ENCODE results near the gene ZNF425.

ZNF425 gene

DNA sequence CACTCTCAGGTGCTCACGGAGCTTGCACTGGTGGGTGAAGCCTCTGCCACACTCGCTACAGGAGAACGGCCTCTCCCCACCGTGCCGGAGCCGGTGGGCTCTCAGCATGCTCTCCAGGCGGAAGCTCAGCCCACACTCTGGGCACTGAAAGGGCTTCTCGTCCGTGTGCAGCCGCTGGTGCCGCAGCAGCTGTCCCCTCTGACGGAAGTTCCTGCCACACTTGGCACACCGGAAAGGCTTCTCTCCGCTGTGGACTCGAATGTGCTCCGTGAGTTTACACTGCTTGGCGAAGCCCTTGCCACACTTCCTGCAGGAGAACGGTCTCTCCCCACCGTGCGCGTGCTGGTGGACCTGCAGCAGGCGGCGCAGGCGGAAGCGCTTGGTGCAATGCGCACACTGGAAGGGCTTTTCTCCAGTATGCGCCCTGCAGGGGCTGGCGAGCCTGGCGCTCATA, 54.9 kb downstream of the ZNF425 start:
- H3K4me3 ChIP-seq (ENCODE audit: low read depth, low read length, poor library complexity, severe bottlenecking): no peak overlapping the region
- H3K4me2 ChIP-seq (ENCODE audit: low read length): no peak overlapping the region
- H3K9me3 ChIP-seq (ENCODE audit: low read length): no peaks in the 10 kb centered on the region
- no peaks in the 10 kb centered on the region for H3K79me2 ChIP-seq (ENCODE audit: insufficient read depth, low read length)
- peaks cover 44% of the 10 kb centered on the region for H3K36me3 ChIP-seq (ENCODE audit: insufficient read depth, low read length)
- H3K27me3 ChIP-seq (ENCODE audit: insufficient read depth, low read length): no peaks in the 10 kb centered on the region
- no peaks in the 10 kb centered on the region for H3F3A ChIP-seq (ENCODE audit: insufficient read depth, low read length)
- TF ChIP-seq, protein P1, sequence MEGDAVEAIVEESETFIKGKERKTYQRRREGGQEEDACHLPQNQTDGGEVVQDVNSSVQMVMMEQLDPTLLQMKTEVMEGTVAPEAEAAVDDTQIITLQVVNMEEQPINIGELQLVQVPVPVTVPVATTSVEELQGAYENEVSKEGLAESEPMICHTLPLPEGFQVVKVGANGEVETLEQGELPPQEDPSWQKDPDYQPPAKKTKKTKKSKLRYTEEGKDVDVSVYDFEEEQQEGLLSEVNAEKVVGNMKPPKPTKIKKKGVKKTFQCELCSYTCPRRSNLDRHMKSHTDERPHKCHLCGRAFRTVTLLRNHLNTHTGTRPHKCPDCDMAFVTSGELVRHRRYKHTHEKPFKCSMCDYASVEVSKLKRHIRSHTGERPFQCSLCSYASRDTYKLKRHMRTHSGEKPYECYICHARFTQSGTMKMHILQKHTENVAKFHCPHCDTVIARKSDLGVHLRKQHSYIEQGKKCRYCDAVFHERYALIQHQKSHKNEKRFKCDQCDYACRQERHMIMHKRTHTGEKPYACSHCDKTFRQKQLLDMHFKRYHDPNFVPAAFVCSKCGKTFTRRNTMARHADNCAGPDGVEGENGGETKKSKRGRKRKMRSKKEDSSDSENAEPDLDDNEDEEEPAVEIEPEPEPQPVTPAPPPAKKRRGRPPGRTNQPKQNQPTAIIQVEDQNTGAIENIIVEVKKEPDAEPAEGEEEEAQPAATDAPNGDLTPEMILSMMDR (IDR thresholded peaks at IDR 0.05; ENCODE audit: low read length): no peak
- no peak for TF ChIP-seq EZH2 (IDR thresholded peaks at IDR 0.05; ENCODE audit: borderline replicate concordance, low read length)
- H3K4me1 ChIP-seq (ENCODE audit: insufficient read depth, low read length, severe bottlenecking): no peaks in the 10 kb centered on the region
- no peak overlapping the region for H3K9ac ChIP-seq (ENCODE audit: low read length)
- no peak overlapping the region for H2AFZ ChIP-seq (ENCODE audit: low read length)
- H3K9me2 ChIP-seq (ENCODE audit: low read depth, low read length): no peaks in the 10 kb centered on the region
- H3K27ac ChIP-seq (ENCODE audit: low read depth, low read length, poor library complexity, severe bottlenecking): no peak overlapping the region
- H4K20me1 ChIP-seq (ENCODE audit: insufficient read depth, low read length): no peaks in the 10 kb centered on the region

DNA sequence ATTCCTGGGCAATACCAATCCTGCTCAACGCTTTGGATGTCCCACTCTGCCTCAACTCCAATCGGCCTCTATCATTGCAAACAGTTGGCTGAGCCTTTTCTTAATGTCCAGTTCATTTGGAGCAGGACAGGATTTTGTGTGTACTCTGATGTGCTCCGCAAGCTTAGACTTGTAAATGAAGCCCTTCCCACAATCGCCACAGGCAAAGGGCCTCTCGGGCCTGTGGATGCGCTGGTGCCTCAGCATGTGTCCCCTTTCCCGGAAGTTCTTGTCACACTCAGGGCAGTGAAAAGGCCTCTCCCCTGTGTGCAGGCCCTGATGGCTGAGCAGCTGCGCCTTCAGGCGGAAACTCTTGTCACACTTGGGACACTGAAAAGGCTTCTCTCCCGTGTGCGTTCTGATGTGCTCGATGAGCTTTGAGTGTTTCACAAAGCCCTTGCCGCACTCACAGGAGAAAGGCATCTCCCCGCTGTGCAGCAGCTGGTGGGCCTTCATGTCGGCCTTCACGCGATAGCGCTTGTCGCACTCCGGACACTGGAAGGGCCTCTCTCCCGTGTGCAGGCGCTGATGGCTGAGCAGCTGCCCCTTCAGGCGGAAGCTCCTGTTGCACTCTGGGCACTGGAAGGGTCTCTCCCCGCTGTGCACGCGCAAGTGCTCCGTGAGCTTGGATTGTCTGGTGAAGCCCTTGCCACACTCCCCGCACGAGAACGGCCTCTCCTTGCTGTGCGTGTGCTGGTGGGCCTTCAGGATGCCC, 55.6 kb downstream of the ZNF425 start:
- H3K27ac ChIP-seq (ENCODE audit: low read depth, low read length, poor library complexity, severe bottlenecking): no peak overlapping the region
- no peaks in the 10 kb centered on the region for H3K9me2 ChIP-seq (ENCODE audit: low read depth, low read length)
- no peaks in the 10 kb centered on the region for H3K9me3 ChIP-seq (ENCODE audit: low read length)
- no peaks in the 10 kb centered on the region for H3K79me2 ChIP-seq (ENCODE audit: insufficient read depth, low read length)
- no peaks in the 10 kb centered on the region for H3K27me3 ChIP-seq (ENCODE audit: insufficient read depth, low read length)
- no peaks in the 10 kb centered on the region for H3F3A ChIP-seq (ENCODE audit: insufficient read depth, low read length)
- peaks cover 44% of the 10 kb centered on the region for H3K36me3 ChIP-seq (ENCODE audit: insufficient read depth, low read length)
- no peak overlapping the region for H2AFZ ChIP-seq (ENCODE audit: low read length)
- peaks cover under 1% of the 10 kb centered on the region for H3K4me1 ChIP-seq (ENCODE audit: insufficient read depth, low read length, severe bottlenecking)
- H3K4me2 ChIP-seq (ENCODE audit: low read length): no peak overlapping the region
- H3K9ac ChIP-seq (ENCODE audit: low read length): no peak overlapping the region
- TF ChIP-seq, protein P1 (IDR thresholded peaks at IDR 0.05; ENCODE audit: low read length): no peak
- TF ChIP-seq EZH2 (IDR thresholded peaks at IDR 0.05; ENCODE audit: borderline replicate concordance, low read length): no peak
- H4K20me1 ChIP-seq (ENCODE audit: insufficient read depth, low read length): no peaks in the 10 kb centered on the region
- H3K4me3 ChIP-seq (ENCODE audit: low read depth, low read length, poor library complexity, severe bottlenecking): no peak overlapping the region

- Histone ChIP-seq H2AFZ (ENCODE audit: low read length) (no peak overlapping the region), H3K27me3 (ENCODE audit: insufficient read depth, low read length) (no peaks in the 10 kb centered on the region), H3K9ac (ENCODE audit: low read length) (no peak overlapping the region), H3K9me2 (ENCODE audit: low read depth, low read length) (no peaks in the 10 kb centered on the region), H4K20me1 (ENCODE audit: insufficient read depth, low read length) (no peaks in the 10 kb centered on the region), H3K79me2 (ENCODE audit: insufficient read depth, low read length) (no peaks in the 10 kb centered on the region), H3F3A (ENCODE audit: insufficient read depth, low read length) (no peaks in the 10 kb centered on the region), H3K36me3 (ENCODE audit: insufficient read depth, low read length) (peaks cover 33% of the 10 kb centered on the region), H3K4me3 (ENCODE audit: low read depth, low read length, poor library complexity, severe bottlenecking) (no peak overlapping the region), H3K4me1 (ENCODE audit: insufficient read depth, low read length, severe bottlenecking) (peaks cover 8% of the 10 kb centered on the region), H3K27ac (ENCODE audit: low read depth, low read length, poor library complexity, severe bottlenecking) (no peak overlapping the region), H3K4me2 (ENCODE audit: low read length) (no peak overlapping the region), H3K9me3 (ENCODE audit: low read length) (no peaks in the 10 kb centered on the region)
- TF ChIP-seq EZH2 (IDR thresholded peaks at IDR 0.05; ENCODE audit: borderline replicate concordance, low read length): no peak
- TF ChIP-seq, protein P1 (IDR thresholded peaks at IDR 0.05; ENCODE audit: low read length): peak; percentile 59
Observed at GRCh38 chr7:149067869-149068268, 58.3 kb downstream of the ZNF425 start.

All from OCI-LY1 (cell line).